Measurements from ENCODE around the gene PLEKHA6. TPM values are rescaled to one million over a fixed set of nuclear protein-coding genes. Genes with fewer than 3 reads are reported as not detected.

Gene PLEKHA6
- total RNA-seq, 1 experiment from 2014 or later = 2.1 TPM

GRCh38 chr1:204367193-204367858 is 7.6 kb upstream of the PLEKHA6 start:
- Mint-ChIP-seq H3K27ac (no peak overlapping the region; a peak in 1 of 7 replicates), H3K36me3 (ENCODE audit: insufficient read depth in 1 of 3, low read depth in 3 of 3) (no peaks in the 10 kb centered on the region), H3K4me1 (peaks cover 4 to 5% of the 10 kb centered on the region in 2 experiments), H3K27me3 (ENCODE audit: low read depth) (peaks cover 38% of the 10 kb centered on the region), H3K4me3 (no peak overlapping the region), H3K9me3 (no peaks in the 10 kb centered on the region)
- no peak for TF ChIP-seq CTCF (conservative IDR thresholded peaks at IDR 0.05)
- Histone ChIP-seq H2AFZ (ENCODE audit: low read length) (no peak overlapping the region), H3K4me2 (ENCODE audit: insufficient read depth, insufficient read length, low read length) (no peak overlapping the region), H2BK20ac (ENCODE audit: low read depth, low read length, poor library complexity, severe bottlenecking) (no peak overlapping the region), H3K9me3 (ENCODE audit: control insufficient read depth, low read depth, low read length) (no peaks in the 10 kb centered on the region), H3K23ac (ENCODE audit: insufficient read length, low read depth, low read length) (no peak overlapping the region), H3K27me3 (ENCODE audit: insufficient read depth, low read length) (no peaks in the 10 kb centered on the region), H3K4me1 (ENCODE audit: insufficient read depth, low read length) (no peaks in the 10 kb centered on the region), H3K4ac (ENCODE audit: low read depth, low read length) (no peak overlapping the region), H3K56ac (ENCODE audit: insufficient read length, low read depth, low read length) (no peak overlapping the region), H3K23me2 (ENCODE audit: insufficient read length, low read depth, low read length, poor library complexity, severe bottlenecking) (no peaks in the 10 kb centered on the region), H3K9ac (ENCODE audit: extremely low read depth, insufficient read length, low read length) (no peak overlapping the region), H4K20me1 (ENCODE audit: control insufficient read depth, insufficient read depth, insufficient read length) (no peaks in the 10 kb centered on the region), H4K91ac (ENCODE audit: insufficient read length, low read depth, low read length) (no peak overlapping the region), H4K5ac (ENCODE audit: insufficient read length, low read depth, low read length) (no peak overlapping the region), H3K18ac (ENCODE audit: insufficient read length, low read depth, low read length) (no peak overlapping the region), H2BK5ac (ENCODE audit: insufficient read length, low read length) (no peak overlapping the region), H4K8ac (replicated peaks; ENCODE audit: insufficient read length, low read depth, low read length) (no peak overlapping the region), H3K27ac (ENCODE audit: insufficient read length, low read depth, low read length) (no peak overlapping the region), H3K79me2 (ENCODE audit: insufficient read depth, low read length) (no peaks in the 10 kb centered on the region), H2BK12ac (ENCODE audit: insufficient read length, low read depth, low read length) (no peak overlapping the region), H3K79me1 (ENCODE audit: insufficient read depth, low read depth, low read length, poor library complexity, severe bottlenecking) (no peaks in the 10 kb centered on the region), H2BK120ac (ENCODE audit: low read depth, low read length, poor library complexity, severe bottlenecking) (no peak overlapping the region), H2BK15ac (ENCODE audit: low read depth, low read length) (no peak overlapping the region), H2AK5ac (ENCODE audit: insufficient read length, low read length) (no peak overlapping the region), H3T11ph (ENCODE audit: low read length) (no peak overlapping the region), H3K14ac (ENCODE audit: insufficient read depth, low read length) (no peak overlapping the region)
- no peak for DNase-seq
- no CpG with 5 or more reads among the region's 16 CpGs for WGBS (ENCODE audit: extremely low coverage, insufficient read length, low lambda C conversion rate)
